Activated T-cell treated with anti-CD3 and anti-CD28 coated beads for 24 hours (primary cell): ENCODE measurements around the gene LYPD8.

ENCODE experiments used
- DNase-seq: peaks from one replicate; pipeline ENCODE4 v3.0.0-alpha.2; 2020; ENCODE audit warnings: low read depth

The LYPD8 gene

GRCh38 chr1:248757784-248758195, 2.2 kb upstream of the LYPD8 start:
- DNase-seq: no peak

GRCh38 chr1:248756636-248757035, 1.1 kb upstream of the LYPD8 start:
- no peak for DNase-seq

GRCh38 chr1:248756151-248756550, 592 bp upstream of the LYPD8 start:
- DNase-seq: no peak

- DNase-seq: no peak
Observed at GRCh38 chr1:248753708-248754280, 1.8 kb downstream of the LYPD8 start.

GRCh38 chr1:248753029-248753594, 2.4 kb downstream of the LYPD8 start:
- DNase-seq: no peak

- no peak for DNase-seq
Observed at GRCh38 chr1:248752161-248753028, 3.2 kb downstream of the LYPD8 start.

GRCh38 chr1:248751635-248752034, 3.9 kb downstream of the LYPD8 start:
- no peak for DNase-seq

- DNase-seq: no peak
Observed at GRCh38 chr1:248751142-248751541, 4.4 kb downstream of the LYPD8 start.

- DNase-seq: no peak
Observed at GRCh38 chr1:248750496-248750895, 5.1 kb downstream of the LYPD8 start.

GRCh38 chr1:248748211-248748610, 7.3 kb downstream of the LYPD8 start:
- DNase-seq: no peak

GRCh38 chr1:248740876-248741275, 14.7 kb downstream of the LYPD8 start:
- DNase-seq: no peak

GRCh38 chr1:248739572-248740205, 15.9 kb downstream of the LYPD8 start:
- DNase-seq: no peak

GRCh38 chr1:248737457-248737856, 18.1 kb downstream of the LYPD8 start:
- no peak for DNase-seq

GRCh38 chr1:248736977-248737376, 18.6 kb downstream of the LYPD8 start:
- DNase-seq: no peak

- no peak for DNase-seq
Observed at GRCh38 chr1:248733566-248733965, 22.0 kb downstream of the LYPD8 start.

- no peak for DNase-seq
Observed at GRCh38 chr1:248730507-248731335, 24.8 kb downstream of the LYPD8 start.

GRCh38 chr1:248714248-248714647, 41.3 kb downstream of the LYPD8 start:
- no peak for DNase-seq

- DNase-seq: no peak
Observed at GRCh38 chr1:248710305-248710900, 45.2 kb downstream of the LYPD8 start.

- DNase-seq: no peak
Observed at GRCh38 chr1:248704606-248705005, 51.0 kb downstream of the LYPD8 start.

GRCh38 chr1:248703674-248704073, 51.9 kb downstream of the LYPD8 start:
- DNase-seq: no peak

GRCh38 chr1:248702714-248703113, 52.8 kb downstream of the LYPD8 start, which contains the start of gene OR14I1:
Gene OR14I1 (minus strand): TSS chr1:248702766.
- DNase-seq: no peak
